ENCODE measurements around the gene POLD2.

DNA sequence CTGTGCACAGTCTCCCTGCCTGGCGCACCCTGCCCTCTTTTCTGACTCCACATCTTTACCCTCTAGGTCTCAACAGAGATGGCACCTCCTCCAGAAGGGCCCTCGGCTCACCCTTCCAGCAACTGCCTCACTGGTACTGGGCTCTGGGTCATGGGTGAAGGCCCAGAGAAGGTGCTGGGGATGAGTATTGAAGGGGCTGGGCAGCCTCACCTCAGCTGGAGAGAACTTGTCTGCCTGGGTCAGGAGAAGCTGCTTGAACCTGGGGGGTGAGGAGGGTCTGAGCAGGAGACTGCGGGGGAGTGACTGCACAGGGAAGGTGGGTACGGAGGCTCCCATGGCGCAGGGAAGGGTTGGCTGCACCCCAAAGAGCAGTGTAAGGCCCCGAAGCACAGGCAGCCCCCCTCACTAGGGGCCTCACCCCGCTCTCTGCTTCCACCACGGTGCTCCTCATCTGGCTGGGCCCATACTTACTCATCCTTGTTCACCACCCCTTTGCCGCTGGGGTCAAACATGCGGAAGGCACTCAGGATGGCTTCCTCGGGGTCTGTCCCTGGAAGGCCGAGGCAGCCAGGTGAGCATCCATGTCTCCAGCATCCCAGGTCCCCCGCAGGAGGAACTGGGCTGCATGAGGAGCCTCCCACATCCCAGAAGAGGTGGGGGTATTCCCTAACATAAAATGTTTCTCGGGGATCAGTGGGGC is 16.1 kb upstream of the POLD2 start:
- TF ChIP-seq, protein P1, sequence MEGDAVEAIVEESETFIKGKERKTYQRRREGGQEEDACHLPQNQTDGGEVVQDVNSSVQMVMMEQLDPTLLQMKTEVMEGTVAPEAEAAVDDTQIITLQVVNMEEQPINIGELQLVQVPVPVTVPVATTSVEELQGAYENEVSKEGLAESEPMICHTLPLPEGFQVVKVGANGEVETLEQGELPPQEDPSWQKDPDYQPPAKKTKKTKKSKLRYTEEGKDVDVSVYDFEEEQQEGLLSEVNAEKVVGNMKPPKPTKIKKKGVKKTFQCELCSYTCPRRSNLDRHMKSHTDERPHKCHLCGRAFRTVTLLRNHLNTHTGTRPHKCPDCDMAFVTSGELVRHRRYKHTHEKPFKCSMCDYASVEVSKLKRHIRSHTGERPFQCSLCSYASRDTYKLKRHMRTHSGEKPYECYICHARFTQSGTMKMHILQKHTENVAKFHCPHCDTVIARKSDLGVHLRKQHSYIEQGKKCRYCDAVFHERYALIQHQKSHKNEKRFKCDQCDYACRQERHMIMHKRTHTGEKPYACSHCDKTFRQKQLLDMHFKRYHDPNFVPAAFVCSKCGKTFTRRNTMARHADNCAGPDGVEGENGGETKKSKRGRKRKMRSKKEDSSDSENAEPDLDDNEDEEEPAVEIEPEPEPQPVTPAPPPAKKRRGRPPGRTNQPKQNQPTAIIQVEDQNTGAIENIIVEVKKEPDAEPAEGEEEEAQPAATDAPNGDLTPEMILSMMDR (IDR thresholded peaks at IDR 0.05; ENCODE audit: low read depth, low read length, poor library complexity, severe bottlenecking) = no peak
- no peak for TF ChIP-seq EZH2phosphoT487 (IDR thresholded peaks at IDR 0.05; ENCODE audit: borderline replicate concordance, low read length)

All from DOHH2 (cell line).